Naive thymus-derived CD4-positive, alpha-beta T cell (primary cell): ENCODE measurements around the gene BRD4. TPM values are rescaled to one million over a fixed set of nuclear protein-coding genes. Genes with fewer than 3 reads are reported as not detected.
A peak's percentile ranks its signal among the peaks of the same experiment; 100 is the strongest.

ENCODE experiments used
- ATAC-seq: fragments of 150-1000 bp; cut with Tn5 transposase; 2 replicates; pipeline ENCODE4 v1.10.0; 2021; ENCODE audit warnings: mild to moderate bottlenecking, moderate library complexity
- CTCF ChIA-PET: fragments of 350-600 bp; sonication (Branson Sonifier 250); formaldehyde crosslinking; loops from one replicate; lab custom pipeline; 2021; ENCODE audit warnings: antibody characterized with exemption; lab: Charles Lee
- POLR2A ChIA-PET: fragments of 350-600 bp; sonication (Branson Sonifier 250); formaldehyde crosslinking; loops from one replicate; lab custom pipeline; 2021; ENCODE audit warnings: antibody characterized with exemption, inconsistent platforms; lab: Charles Lee
- DNase-seq, 9 donors: peaks; one replicate each; pipeline versions ENCODE4 v3.0.0 to v3.0.0-alpha.2; 2020 to 2022; ENCODE audit warnings: mixed read lengths in 1 of 9
- H3K27ac ChIP-seq: one replicate; pipeline ENCODE4 v1.7.0; 2013; ENCODE audit warnings: mild to moderate bottlenecking, low read depth, low read length, moderate library complexity
- H3K27me3 ChIP-seq, 2 donors: one replicate each; pipeline ENCODE4 v1.7.0; 2013; ENCODE audit warnings: low read length in 2 of 2, mild to moderate bottlenecking in 2 of 2, moderate library complexity in 2 of 2; ENCODE audit not compliant: control insufficient read depth in 2 of 2, insufficient read depth in 2 of 2
- H3K36me3 ChIP-seq, 3 experiments: 1 replicate in 2 of 3; 2 replicates in 1 of 3; pipeline ENCODE4 v1.7.0; 2013; ENCODE audit warnings: low read length in 3 of 3, mild to moderate bottlenecking in 3 of 3, moderate library complexity in 1 of 3; ENCODE audit not compliant: insufficient read depth in 3 of 3, control insufficient read depth in 2 of 3
- H3K4me1 ChIP-seq, 2 donors: one replicate each; pipeline ENCODE4 v1.7.0; 2013; ENCODE audit warnings: low read length in 2 of 2, mild to moderate bottlenecking in 2 of 2, moderate library complexity in 1 of 2; ENCODE audit not compliant: control insufficient read depth in 2 of 2, insufficient read depth in 2 of 2
- H3K4me3 ChIP-seq: 2 replicates; pipeline ENCODE4 v1.7.0; 2013; ENCODE audit warnings: mild to moderate bottlenecking, low read length
- H3K9me3 ChIP-seq, 3 experiments: 1 replicate in 2 of 3; 2 replicates in 1 of 3; pipeline ENCODE4 v1.7.0; 2013; ENCODE audit warnings: low read length in 3 of 3; ENCODE audit not compliant: control insufficient read depth in 2 of 3
- H3K27ac Mint-ChIP-seq, 9 donors: one replicate each; pipeline ENCODE4 v1.8.0; 2020 to 2022; ENCODE audit warnings: mixed read lengths in 9 of 9, mild to moderate bottlenecking in 8 of 9, moderate library complexity in 5 of 9, inconsistent platforms in 2 of 9
- H3K27me3 Mint-ChIP-seq, 5 donors: one replicate each; pipeline ENCODE4 v1.8.0; 2021 to 2022; ENCODE audit warnings: mixed read lengths in 5 of 5, mild to moderate bottlenecking in 1 of 5
- H3K36me3 Mint-ChIP-seq, 5 donors: one replicate each; pipeline ENCODE4 v1.8.0; 2020 to 2022; ENCODE audit warnings: mixed read lengths in 5 of 5, mild to moderate bottlenecking in 3 of 5, inconsistent platforms in 1 of 5
- H3K4me1 Mint-ChIP-seq, 7 donors: one replicate each; pipeline ENCODE4 v1.8.0; 2020 to 2022; ENCODE audit warnings: mixed read lengths in 7 of 7, mild to moderate bottlenecking in 3 of 7, inconsistent platforms in 1 of 7
- H3K4me3 Mint-ChIP-seq, 10 donors: one replicate each; pipeline ENCODE4 v1.8.0; 2020 to 2022; ENCODE audit warnings: mild to moderate bottlenecking in 10 of 10, mixed read lengths in 10 of 10, moderate library complexity in 6 of 10, inconsistent platforms in 2 of 10
- H3K9me3 Mint-ChIP-seq, 11 donors: one replicate each; pipeline ENCODE4 v1.8.0; 2020 to 2022; ENCODE audit warnings: mixed read lengths in 11 of 11, mild to moderate bottlenecking in 4 of 11, inconsistent platforms in 1 of 11, moderate library complexity in 1 of 11
- intact Hi-C, 2 donors: fragments of 100-400 bp; cut with micrococcal nuclease; formaldehyde crosslinking; loops; one replicate each; pipeline ENCODE4 v1.15.1; 2023
- polyA plus RNA-seq, 2 donors: library from polyadenylated mRNA; unstranded; fragments of 300-500 nt; fragmentation: Illumina TruSeq; gene quantifications; one replicate each; pipeline ENCODE4 v1.2.3, GENCODE V29; 2021
- total RNA-seq, 6 experiments: library from RNA in 5 of 6; stranded (reverse) in 5 of 6; gene quantifications; 1 replicate in 5 of 6; 2 replicates in 1 of 6; pipeline ENCODE4 v1.2.3 and lab custom pipeline; 2021 to 2026

BRD4 gene
- total and polyA plus RNA-seq, 7 experiments from 2014 or later, result 10.5 to 168 (median 113) TPM

DNA sequence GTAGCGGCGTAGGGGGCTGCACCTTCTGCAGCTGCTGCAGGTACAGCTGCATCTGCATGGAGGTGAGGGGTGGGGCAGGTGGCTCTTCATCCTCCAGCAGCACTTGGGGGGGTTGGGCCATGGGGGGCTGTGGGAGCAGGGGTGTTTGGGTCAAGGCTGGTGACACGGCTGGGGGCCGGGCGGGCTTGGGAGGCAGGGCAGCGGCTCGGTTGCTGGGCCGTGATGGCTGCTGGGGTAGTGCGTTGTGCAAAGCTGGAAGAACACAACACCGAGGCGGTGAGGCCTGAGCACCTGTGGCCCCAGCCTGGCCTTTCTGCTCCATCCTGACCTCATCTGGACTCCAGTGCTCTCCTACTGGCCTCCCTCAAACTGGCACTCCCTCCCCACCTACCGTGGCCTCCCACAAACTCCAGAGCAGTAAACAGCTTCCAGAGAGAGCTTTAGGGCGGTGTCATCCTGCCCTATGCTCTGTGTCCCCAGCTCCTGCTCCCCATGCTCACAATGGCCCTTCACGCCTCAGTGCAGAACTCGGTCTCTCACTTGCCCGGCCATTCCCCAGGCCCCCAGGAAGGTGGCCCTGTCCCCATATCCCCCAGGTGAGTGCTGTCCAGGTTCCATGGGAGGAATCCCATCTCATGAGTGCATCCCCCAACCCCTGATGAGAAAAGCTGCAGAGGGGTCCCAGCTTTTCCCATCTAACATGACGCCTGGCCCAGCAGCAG lies 88.9 kb downstream of the BRD4 start:
- no peak for DNase-seq
- intact Hi-C loops, result no loop called here
- ChIA-PET CTCF (interaction anchor here (0.5 kb wide), 2 partner anchors 178 to 220 kb away, joined by 3 read pairs; no protein-coding TSS in a partner anchor), POLR2A (no interaction called here)
- no peak overlapping the region for H3K4me3 Mint-ChIP-seq
- peaks cover 0 to 10% (median 0%) of the 10 kb centered on the region in 7 donors for H3K4me1 Mint-ChIP-seq
- no peaks in the 10 kb centered on the region for H3K27me3 Mint-ChIP-seq
- H3K27ac Mint-ChIP-seq, result peak overlapping the region in 1 of 9 donors; percentile 62
- Histone ChIP-seq H3K4me3 (no peak overlapping the region), H3K27me3 (no peaks in the 10 kb centered on the region), H3K9me3 (no peaks in the 10 kb centered on the region), H3K4me1 (no peaks in the 10 kb centered on the region), H3K36me3 (peaks cover 3 to 96% (median 18%) of the 10 kb centered on the region in 3 experiments), H3K27ac (no peak overlapping the region)
- no peaks in the 10 kb centered on the region for H3K9me3 Mint-ChIP-seq
- H3K36me3 Mint-ChIP-seq, result peaks cover 0 to 43% (median 7%) of the 10 kb centered on the region in 5 donors
- ATAC-seq, result no peak

DNA sequence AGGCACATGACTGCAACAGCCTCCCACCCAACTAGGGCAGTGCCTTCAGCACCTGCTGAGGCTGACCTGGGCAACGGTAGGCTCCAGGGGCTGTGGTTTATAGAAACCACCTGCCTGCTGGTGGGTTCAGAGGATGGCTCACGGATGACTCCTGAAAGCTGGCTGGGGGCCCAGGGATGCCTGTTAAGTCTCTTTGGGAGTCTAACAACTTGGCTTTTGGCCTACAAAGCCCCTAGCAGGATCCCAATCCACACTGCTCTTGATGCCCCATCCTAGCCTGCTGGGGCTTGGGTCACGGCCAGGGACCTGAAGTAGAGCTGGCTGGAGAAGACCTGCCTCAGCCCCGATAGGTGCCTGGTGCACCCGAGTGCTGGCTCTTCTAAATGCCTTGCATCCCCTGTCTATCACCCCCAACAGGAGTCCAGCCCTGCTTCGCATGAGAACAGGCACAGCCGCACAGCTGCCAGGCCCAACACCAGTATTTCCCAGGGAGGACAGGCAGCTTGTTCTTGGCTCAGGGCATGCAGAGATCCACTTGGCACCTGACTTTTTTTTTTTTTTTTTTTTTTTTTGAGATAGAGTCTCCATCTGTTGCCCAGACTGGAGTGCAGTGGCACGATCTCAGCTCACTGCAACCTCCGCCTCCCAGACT lies 91.0 kb downstream of the BRD4 start:
- Histone ChIP-seq H3K27me3 (no peaks in the 10 kb centered on the region), H3K4me1 (no peaks in the 10 kb centered on the region), H3K27ac (no peak overlapping the region), H3K4me3 (no peak overlapping the region), H3K36me3 (peaks cover 3 to 94% (median 20%) of the 10 kb centered on the region in 3 experiments), H3K9me3 (no peaks in the 10 kb centered on the region)
- Mint-ChIP-seq H3K36me3 (peaks cover 2 to 50% (median 18%) of the 10 kb centered on the region in 5 donors), H3K9me3 (no peaks in the 10 kb centered on the region), H3K4me1 (peaks cover 0 to 10% (median 0%) of the 10 kb centered on the region in 7 donors), H3K27me3 (no peaks in the 10 kb centered on the region), H3K27ac (peak overlapping the region in 1 of 9 donors; percentile 3), H3K4me3 (no peak overlapping the region)
- DNase-seq (no peak), ATAC-seq (no peak)
- ChIA-PET POLR2A (interaction anchor here (0.6 kb wide), 1 partner anchor 1201 kb away, joined by 3 read pairs; no protein-coding TSS in a partner anchor), CTCF (no interaction called here)
- intact Hi-C loops, result no loop called here

DNA sequence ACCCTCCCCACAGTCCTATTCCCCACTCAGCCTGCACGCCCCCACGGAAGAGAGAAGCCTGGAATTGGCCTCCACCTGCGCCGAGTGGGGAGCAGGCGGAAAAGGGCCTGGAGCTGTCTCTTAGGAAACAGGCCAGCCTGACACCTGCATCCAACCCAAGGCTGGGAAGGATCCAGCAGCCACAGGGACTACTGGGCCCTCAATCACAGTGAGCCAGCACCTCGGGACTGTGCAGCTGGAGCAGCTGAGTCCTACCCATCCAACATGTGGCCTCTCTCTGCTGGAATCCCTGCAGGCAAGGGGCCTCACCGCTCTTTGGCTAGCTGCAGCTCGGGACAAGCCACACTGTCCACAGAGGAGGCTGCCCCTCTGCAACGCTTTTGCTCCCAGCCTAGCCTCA lies 91.8 kb downstream of the BRD4 start:
- CTCF ChIA-PET, result no interaction called here
- Histone ChIP-seq H3K4me1 (no peaks in the 10 kb centered on the region), H3K36me3 (peaks cover 3 to 94% (median 16%) of the 10 kb centered on the region in 3 experiments), H3K27me3 (no peaks in the 10 kb centered on the region), H3K4me3 (no peak overlapping the region), H3K27ac (no peak overlapping the region), H3K9me3 (no peaks in the 10 kb centered on the region)
- no peaks in the 10 kb centered on the region for H3K27me3 Mint-ChIP-seq
- ATAC-seq (no peak), DNase-seq (no peak)
- peaks cover 0 to 5% (median 0%) of the 10 kb centered on the region in 7 donors for H3K4me1 Mint-ChIP-seq
- H3K4me3 Mint-ChIP-seq, result no peak overlapping the region
- H3K9me3 Mint-ChIP-seq, result no peaks in the 10 kb centered on the region
- POLR2A ChIA-PET, result no interaction called here
- intact Hi-C loops, result no loop called here
- peaks cover 6 to 48% (median 19%) of the 10 kb centered on the region in 5 donors for H3K36me3 Mint-ChIP-seq
- H3K27ac Mint-ChIP-seq, result peak overlapping the region in 1 of 9 donors; percentile 16

DNA sequence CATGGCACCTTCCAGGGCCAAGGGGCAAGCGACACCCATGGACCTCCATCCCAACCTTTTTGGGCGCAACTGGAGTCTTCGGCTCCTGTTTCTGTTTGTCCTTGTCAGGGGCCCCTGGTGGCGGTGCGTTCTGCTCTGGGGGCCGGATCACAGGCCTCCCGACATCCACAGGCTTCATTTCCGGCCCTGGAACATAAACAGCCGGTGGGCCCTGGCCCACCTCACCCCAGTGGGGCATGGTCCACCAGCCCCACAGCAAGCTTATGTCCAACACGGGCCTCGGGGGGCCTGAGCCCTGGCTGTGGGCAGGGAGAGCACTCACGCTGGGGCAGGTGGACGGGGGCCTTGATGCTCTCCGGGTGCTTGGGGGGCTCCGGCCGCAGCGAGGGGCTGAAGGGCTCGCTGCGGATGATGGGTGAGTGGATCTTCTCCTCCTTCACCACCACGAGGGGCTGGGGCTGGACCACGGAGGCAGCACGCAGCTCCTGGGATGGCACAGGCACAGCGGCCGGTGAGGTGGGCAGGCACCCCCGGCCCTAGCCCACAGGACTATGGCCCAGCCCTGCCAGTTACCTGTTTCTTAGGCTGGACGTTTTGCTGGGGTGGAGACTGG lies 92.9 kb downstream of the BRD4 start:
- Mint-ChIP-seq H3K9me3 (no peaks in the 10 kb centered on the region), H3K36me3 (peaks cover 7 to 44% (median 19%) of the 10 kb centered on the region in 5 donors), H3K4me1 (peaks cover 0 to 7% (median 4%) of the 10 kb centered on the region in 7 donors), H3K27me3 (peaks cover 0 to 4% (median 4%) of the 10 kb centered on the region in 5 donors), H3K4me3 (no peak overlapping the region), H3K27ac (no peak overlapping the region)
- no peak for DNase-seq
- H3K27ac ChIP-seq, result no peak overlapping the region
- no peaks in the 10 kb centered on the region for H3K27me3 ChIP-seq
- H3K36me3 ChIP-seq, result peaks cover 3 to 83% (median 16%) of the 10 kb centered on the region in 3 experiments
- CTCF ChIA-PET, result no interaction called here
- H3K4me1 ChIP-seq, result no peaks in the 10 kb centered on the region
- H3K9me3 ChIP-seq, result no peaks in the 10 kb centered on the region
- POLR2A ChIA-PET, result no interaction called here
- intact Hi-C loops, result no loop called here
- H3K4me3 ChIP-seq, result no peak overlapping the region
- no peak for ATAC-seq

DNA sequence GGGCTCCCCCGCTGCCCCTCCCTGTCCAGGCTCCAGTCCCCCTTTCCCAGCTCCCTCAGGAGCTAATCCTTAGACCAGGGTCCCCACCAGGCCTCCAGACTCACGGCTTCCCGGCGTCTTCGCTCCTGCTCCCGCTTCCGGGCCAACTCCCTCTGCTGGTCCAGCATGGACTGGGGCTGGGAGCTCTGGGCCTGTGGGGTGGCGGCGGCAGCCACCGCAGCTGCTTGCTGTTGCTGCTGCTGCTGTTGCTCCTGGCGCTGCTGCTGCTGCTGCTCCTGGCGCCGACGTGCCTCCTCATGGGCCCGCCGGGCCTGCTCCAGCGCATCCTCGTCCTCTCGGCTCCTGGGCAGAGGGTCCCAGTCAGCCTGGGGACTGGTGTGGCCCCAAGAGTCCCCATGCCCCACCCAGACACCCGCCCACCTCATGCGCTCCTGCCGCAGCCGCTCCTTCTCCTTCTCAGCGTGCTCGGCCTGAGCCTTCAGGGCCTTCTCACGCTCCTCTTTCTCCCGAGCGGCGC lies 93.6 kb downstream of the BRD4 start:
- DNase-seq, result no peak
- Histone ChIP-seq H3K4me3 (no peak overlapping the region), H3K27me3 (no peaks in the 10 kb centered on the region), H3K4me1 (no peaks in the 10 kb centered on the region), H3K9me3 (no peaks in the 10 kb centered on the region), H3K27ac (no peak overlapping the region), H3K36me3 (peaks cover 3 to 76% (median 13%) of the 10 kb centered on the region in 3 experiments)
- Mint-ChIP-seq H3K9me3 (no peaks in the 10 kb centered on the region), H3K36me3 (peaks cover 7 to 41% (median 21%) of the 10 kb centered on the region in 5 donors), H3K4me1 (peaks cover 6 to 10% (median 8%) of the 10 kb centered on the region in 7 donors), H3K4me3 (no peak overlapping the region), H3K27me3 (peaks cover 4 to 11% (median 10%) of the 10 kb centered on the region in 5 donors), H3K27ac (no peak overlapping the region)
- ChIA-PET POLR2A (no interaction called here), CTCF (no interaction called here)
- intact Hi-C loops, result no loop called here
- no peak for ATAC-seq

DNA sequence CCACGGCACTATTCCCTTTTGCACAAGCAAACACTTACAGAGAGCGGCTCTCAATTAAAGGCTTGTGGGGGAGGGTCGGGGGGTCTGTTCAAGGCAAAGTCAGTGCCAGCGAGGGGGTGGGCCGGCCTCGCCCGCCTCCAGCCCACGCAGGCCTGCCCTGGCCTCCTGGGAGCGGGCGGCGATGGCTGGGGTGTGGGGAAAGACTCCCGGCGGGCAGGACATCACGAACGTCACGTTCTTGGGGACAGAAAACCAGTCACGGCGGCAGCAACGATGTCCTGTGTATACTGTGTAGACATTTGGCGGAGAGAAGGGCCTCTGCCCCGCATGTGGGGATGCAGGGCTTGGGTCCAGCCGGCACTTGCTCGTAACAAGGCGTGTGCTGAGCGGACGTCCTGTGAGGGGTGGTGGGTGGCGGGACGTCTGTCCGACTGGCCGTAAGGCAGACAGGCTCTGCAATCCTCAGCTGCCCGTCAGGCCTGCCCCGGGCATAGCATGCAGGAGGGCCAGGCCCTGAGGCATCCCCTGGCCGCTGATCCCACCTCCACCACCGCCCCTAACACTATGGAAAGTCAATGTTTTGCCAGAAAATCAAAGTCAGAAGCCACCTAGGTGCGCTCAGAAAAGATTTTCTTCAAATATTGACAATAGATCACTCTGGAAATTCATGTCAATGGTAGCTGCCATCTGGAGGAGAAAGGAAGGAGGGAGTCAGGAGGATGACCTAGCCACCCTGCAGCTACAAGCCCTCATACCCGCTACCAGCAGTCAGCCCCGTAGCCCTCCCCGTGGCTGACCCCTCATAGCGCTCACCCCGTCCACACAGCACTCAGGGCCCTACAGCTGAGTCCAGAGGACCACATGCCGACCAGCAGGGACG lies 94.3 kb downstream of the BRD4 start:
- CTCF ChIA-PET, result no interaction called here
- H3K36me3 Mint-ChIP-seq, result peaks cover 7 to 37% (median 21%) of the 10 kb centered on the region in 5 donors
- Histone ChIP-seq H3K36me3 (peaks cover 3 to 70% (median 10%) of the 10 kb centered on the region in 3 experiments), H3K27me3 (no peaks in the 10 kb centered on the region), H3K4me3 (no peak overlapping the region), H3K4me1 (no peaks in the 10 kb centered on the region), H3K27ac (no peak overlapping the region), H3K9me3 (no peaks in the 10 kb centered on the region)
- H3K9me3 Mint-ChIP-seq, result no peaks in the 10 kb centered on the region
- peaks cover 6 to 14% (median 9%) of the 10 kb centered on the region in 7 donors for H3K4me1 Mint-ChIP-seq
- POLR2A ChIA-PET, result no interaction called here
- no peak overlapping the region for H3K4me3 Mint-ChIP-seq
- DNase-seq (no peak), ATAC-seq (no peak)
- peaks cover 10 to 16% (median 11%) of the 10 kb centered on the region in 5 donors for H3K27me3 Mint-ChIP-seq
- intact Hi-C loops, result no loop called here
- no peak overlapping the region for H3K27ac Mint-ChIP-seq
